Middle frontal gyrus (tissue), 1 donor: ENCODE measurements around the gene MMP21.

Experiments
- DNase-seq: peaks from one replicate; pipeline ENCODE4 v3.0.0-alpha.2; 2015; ENCODE audit warnings: low spot score; ENCODE audit errors: extremely low spot score

The MMP21 gene

DNA sequence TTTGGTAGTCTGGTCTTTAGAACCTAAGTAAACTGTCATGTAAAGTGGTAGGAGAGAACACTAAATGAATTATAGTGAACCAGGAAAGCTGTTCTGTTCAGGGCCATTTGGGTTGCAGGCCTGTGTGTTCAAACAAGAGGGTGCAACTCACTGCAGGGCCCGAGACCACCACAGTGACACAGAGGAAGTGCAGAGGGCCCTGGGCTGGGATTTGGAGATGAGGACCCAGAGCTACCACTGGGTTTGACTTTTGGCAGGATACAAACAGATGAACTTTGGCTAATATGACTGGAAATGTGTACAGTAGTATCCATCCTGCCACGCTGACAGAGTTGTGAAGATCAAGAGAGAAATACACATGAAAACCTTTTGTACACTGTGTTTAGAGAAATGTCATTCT, 9.8 kb downstream of the MMP21 start:
- no peak for DNase-seq

DNA sequence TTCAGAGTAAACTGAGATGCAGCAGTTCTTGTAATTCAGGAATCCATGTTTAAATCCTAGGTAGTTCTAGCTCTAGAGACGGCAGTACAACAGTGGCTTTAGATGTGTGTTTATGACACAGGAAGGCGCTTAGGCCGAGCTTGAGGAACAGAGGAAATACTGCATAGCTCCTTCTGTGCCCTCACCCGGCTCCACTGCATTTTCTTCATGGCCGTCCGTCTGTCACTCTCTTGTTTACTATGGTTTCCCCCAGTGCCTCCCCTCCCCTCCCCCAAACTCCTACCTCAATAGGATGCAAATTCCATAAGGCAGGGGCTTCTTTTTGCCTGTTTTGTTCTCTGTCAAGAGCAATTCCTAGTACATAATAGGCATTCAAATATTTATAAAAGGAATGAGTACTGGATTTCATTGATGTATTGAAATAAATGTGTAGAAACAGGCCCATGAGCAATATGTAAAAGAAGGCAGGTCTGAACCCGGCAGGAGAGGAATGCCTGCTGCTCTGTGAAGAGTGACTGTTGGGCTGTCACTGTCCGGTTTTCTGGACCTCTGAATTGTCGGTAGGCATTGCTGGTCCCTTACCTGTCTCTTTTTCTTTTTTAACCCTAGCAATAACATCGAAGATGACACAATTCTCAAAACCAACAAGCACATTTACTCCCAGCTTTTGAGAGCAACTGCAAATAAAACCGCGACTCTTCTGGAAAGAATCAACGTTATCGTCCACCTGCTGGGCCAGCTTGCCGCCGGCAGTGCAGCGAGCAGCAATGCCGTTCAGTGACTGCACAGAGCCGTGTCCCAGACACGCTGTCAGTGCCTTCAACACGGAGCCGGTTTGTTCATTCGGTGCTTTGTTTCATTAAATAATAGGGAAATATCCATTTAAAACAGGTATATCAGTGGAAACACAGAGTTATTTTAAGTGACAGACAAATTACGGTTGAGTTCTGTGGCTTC, 12.7 kb downstream of the MMP21 start:
- no peak for DNase-seq

DNA sequence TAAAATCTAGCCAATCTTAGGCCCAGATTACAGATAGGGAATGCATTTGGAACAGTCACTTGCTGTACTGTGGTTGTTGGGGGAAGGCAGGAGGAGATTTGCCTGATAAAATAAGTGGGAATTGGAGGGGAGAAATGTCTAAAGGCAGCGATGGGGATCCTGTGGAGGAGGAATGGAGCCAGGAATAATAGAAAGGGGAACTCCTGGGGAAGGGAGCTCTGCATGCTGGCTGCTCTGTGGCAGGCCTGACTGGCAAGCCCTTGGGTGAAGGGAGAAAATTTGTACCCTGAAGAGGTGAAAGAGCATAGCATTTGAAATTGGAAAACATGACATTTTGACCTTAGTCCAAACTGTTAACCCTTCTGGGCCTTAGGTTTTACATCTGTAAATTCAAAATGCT, 13.7 kb downstream of the MMP21 start:
- no peak for DNase-seq

DNA sequence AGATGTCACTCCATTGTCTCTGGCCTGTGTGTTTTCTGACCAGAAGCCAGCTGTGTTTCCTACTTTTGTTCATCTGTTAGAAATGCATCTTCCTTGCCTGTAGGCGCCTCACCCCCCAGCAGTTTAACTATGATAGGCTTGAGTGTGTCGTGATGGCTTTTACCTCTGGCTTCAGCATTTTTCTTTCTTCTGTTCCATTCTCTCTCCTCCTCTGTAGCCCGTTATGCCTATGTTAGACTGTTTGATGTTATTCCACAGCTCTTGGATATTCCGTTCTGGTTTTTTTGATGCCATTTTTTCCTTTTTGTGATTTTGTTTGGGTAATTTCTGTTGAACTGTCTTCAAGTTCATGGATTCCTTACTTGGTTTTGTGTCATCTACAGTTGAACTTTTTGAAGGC, 17.9 kb downstream of the MMP21 start:
- no peak for DNase-seq

DNA sequence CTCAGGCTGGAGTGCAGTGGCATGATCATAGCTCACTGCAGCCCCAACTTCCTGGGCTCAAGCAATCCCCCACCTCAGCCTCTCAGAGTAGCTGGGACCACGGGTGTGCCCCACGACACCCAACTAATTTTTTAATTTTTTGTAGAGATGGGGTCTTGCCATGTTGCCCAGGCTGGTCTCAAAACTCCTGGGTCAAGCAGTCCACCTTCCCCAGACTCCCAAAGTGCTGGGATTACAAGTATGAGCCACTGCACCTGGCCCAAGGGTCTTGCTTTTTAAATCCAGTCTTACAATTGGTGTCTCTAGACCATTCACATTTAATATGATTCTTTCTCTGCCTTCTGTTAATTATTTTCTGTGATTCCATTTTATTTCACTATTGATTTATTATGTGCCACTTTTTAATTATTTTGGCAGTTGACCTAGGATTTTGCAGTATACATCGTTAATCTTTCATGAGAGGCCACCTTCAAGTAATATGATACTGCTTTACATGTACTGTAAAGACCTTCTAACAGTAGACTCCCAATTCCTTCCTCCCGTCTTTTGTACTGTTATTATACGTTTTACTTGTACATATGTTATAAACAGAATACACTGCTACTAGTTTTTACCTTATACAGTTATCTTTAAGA, 18.7 kb downstream of the MMP21 start:
- no peak for DNase-seq

DNA sequence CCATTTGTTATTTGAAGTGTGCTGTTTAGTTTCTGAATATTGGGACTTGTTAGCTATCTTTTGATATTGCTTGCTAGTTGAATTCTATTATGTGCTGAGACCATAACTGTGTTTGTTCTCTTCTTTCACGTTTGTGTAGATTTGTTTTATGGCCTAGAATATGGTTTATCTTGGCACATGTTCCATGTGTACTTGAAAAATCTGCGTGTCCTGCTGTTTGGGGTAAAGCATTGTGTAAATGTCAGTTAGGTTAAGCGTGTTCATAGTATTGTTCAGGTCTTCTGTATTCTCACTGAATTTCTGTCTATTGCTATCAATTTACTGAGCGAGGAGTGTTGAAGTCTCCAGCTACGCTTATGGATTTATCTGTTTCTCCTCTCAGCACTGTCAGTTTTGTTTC, 19.4 kb downstream of the MMP21 start:
- DNase-seq, result no peak

DNA sequence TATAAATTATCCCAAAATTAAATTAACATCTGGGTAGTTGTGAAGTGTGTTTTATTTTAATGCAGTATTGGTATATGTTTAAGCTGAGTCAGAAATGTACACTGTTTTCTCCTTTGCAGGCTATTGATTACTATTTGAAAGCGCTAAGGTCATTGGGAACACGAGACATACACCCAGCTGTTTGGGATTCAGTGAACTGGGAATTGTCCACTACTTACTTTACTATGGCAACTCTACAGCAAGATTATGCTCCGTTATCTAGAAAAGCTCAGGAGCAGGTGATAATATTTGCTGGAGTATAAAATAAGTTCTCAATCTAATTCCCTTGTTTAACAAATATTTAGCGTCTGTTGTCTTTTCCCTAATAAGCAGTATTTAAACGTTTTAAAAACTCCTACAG, 28.2 kb downstream of the MMP21 start:
- no peak for DNase-seq

DNA sequence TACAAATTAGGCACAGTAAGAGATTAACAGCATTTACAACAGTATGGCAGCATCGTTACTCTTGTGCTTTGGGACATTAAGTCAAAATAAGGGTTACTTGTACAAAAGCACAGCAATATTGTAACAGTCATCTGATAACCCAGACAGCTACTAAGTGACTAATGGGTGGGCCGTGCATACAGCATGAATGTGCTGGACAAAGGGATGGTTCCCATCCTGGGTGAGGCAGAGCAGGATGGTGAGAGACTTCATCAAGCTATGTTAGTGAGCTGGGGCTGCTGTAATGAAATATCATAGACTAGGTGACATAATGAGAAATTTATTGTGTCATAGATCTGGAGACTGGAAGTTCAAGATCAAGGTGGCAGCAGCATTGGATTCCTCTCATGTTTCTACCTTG, 30.7 kb downstream of the MMP21 start:
- no peak for DNase-seq

DNA sequence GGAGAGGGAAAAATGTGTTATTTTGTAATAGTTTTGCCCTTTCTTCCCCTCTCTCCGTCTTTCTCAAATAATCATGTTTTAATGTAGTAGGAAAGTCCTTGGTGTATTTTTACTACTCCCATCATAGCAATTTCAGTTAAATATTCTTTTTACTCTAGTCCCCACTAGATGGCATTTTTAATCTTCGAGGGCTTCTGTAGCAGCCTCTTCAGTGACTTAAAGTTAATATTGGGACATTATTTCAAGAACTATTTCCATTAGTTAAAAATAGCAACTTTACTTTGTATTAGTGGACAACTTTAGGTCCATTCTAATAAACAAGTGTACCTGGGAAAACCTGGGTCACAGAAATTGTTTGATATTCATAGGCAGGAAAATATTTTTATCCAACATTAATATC, 33.2 kb downstream of the MMP21 start:
- no peak for DNase-seq

DNA sequence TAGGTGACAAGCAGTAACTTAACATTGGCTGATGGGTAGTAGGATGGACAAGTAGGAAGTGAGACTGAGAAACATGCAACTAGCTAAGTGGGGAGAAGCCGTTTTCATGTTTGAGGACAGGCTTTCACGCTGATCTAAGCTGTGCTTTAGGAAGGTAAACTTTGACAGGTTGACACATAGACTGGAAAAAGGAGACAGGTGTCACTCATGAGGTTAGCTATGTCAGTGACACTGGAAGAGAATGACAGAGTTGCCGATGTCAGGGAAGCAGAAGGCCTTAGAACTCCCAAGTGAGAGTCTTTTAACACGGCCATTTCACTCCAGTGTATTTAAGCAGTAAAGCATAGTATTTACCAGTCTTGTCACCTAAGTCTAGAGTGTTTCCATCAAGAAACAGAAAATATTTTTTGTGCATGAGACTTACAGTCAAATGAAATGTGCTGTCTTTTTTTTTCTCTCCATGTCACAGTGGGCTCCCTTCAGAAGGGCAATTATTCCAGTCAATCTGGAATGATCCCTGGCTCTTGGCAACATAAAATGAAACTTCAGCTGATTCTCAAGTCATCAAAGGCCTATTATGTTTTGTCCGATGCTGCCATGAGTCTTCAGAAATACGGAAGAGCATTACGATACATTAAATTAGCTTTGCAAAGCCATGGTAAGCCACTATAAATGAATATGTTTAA, 35.5 kb downstream of the MMP21 start:
- DNase-seq, result no peak

DNA sequence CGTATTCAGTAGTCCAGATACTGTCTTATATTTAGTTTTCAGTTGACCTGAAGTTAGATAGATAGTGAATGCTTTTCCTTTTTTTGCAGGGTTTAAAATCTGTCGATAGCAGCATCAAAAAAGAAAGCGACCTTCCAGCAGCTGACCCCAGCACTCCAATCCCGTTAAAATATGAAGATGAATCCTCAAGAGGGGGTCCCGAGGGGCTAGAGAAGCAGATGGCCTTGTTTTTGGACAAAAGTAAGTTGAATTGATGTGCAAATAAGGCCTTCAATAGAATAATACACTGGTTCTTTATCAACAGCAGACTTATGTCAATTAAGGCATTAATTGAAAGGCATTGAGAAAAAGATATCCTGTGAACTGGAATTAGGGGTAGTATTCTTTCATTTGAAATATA, 37.4 kb downstream of the MMP21 start:
- DNase-seq, result no peak

DNA sequence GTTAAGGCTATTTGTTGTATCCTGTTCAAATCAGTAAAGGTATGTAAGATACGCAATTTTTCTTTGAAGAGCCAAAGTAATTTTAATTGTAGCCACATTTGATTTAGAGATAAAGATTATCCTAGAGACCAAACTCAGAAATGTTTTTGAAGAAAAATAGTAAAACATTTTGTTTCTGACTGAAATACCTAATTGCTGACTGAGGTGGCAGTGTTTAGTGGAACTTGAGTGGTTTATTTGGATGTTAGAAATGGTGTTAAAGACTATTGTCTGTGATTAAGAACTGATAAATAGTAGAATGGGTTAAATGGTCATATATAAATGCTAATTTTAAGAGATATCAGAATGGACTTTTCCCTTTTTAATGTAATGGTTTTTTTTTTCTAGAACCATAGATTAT, 40.8 kb downstream of the MMP21 start:
- no peak for DNase-seq

DNA sequence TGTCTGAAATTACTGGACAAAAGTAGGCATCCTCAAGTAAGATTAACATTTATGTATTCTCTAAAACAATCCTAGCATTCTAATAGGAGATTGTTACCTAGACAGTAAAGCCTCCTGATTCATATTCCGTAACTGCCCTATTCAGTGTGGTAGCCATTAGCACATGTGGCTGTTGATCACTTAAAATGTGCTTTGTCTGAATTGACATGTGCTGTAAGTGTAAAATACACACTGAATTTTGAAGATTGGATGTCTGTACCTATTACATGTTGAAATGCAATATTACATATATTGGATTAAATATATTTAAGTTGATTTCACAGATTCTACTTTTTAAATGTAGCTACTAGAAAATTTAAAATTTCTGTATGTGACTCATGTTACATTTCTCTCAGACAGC, 41.5 kb downstream of the MMP21 start:
- no peak for DNase-seq

DNA sequence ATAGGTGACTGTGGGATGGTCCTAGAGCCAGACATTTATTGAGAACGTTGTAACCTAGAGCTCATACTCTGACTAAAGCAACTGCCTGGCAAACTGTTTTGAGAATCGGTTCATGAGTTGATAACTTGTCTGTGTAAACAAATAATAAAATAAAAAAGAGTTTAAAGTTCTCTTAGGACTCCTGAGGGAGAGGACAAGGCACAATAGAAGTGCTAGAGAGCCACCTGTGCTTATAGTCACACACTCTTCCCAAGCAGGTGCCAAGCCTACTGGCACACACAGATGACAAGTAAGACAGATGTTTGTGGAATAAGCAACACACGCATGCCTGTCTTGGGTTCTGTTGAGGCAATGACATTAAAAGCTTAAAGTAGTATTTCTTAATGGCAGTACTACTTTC, 48.2 kb downstream of the MMP21 start:
- no peak for DNase-seq

DNA sequence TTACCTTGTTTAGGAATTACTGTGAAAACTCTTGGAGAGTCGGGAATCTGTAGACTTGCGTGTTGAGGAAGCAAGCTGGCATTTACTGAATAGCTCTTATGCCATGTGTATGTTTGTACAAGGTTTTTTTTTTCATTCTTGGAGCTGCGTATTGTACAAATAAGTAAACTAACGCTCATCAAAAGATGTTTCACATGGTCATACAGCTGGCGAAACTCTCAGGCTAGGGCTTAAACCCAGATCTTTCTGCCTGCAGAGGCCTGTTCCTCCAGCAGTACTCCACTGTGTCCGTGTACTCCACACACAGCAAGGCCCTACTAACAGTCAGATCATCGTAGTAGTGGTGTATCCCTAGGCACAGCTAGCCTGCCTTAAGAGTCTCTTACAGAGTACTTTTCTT, 48.7 kb downstream of the MMP21 start:
- DNase-seq, result no peak

DNA sequence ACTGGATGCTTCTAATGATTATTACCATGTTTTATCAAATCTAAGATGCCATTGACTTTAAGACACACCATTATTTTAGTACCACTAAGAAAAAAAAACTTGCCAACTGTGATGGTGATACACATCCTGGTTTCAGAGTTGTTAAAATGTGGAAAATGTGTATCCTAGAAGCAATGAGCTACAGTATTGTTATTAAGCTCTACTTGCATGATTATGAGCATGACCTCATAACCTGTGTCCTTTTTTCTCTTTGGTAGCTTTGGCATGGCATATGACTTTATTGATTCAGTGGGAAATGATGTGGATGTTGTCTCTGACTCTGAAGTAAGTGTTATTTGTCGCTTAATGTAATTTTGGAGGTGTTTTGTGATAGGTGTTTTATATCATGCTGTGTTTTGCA, 52.8 kb downstream of the MMP21 start:
- DNase-seq, result no peak

DNA sequence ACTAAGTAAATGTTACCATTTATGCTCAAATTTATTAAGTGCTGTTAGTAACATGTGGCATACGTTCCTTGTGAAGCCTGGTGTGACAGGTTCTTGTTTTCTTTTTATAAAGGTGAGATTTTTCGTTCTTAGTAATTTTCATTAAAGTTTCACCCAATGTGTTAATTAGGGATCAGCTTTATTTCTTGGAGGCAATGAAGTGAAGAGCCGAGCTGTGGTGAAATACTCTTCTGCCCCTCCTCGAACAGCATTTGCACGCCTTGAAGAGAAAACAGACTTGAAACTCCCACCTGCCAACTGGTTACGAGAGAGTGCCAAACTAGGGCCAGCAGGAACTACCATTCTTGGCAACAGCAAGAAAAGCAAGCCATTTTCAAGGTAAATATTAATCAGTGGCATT, 54.6 kb downstream of the MMP21 start:
- DNase-seq, result no peak

DNA sequence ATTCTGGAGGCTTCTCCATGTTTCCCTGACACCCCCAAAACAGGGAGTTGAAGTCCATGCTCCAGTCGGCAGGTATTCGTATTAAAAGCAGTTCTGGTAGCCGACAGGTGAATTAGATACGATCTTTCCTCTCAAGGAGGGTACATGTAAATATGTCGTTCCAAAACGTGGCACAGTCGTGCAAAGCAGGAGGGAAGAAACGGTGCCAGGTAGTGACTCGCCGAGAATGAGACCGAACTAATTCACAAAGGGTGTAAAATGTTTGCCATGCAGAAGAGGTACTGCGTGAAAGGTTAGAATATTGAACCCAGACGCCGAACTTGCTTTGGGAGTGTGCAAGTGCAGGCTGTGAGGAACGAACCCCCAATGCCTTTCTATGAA, 55.6 kb downstream of the MMP21 start:
- no peak for DNase-seq

DNA sequence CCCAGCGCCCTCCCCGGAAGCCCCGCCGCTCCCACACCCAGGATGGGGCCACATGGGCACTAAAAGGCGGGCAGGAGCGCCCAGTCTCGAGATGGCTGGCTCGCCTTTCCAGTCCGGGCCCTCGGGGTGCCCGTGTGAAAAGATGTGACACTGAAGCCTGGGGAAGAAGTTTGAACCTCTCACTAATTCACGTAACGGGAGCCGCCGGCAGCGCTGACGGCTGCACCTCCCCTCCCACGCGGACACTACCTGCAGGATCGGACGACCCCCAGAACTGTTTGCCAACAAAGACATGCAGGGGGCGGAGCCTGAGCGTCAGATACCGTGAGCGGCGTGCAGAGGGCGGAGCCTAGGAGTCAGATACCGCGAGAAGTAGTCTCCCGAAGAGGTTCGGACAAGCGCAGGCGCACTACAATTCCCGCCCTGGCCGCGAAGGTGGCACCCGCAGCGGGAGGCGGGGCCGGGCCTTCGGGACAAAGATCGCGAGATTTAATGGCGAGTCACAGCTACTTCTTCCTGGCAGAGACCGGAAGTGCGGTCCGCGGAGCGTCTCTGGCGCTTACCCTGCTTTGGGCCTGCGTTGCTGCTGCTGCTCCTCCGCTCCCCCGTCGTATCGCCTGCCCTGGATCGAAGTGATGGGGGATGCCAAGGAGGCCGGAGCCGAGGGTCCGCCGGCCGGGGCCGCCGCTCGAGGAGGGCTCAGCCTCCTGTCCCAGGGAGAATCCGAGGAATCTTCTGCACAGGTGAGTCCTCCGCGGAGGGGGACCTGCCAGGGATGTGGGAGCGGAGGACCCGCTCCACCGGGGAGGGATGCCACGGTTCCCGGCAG, 56.2 kb downstream of the MMP21 start, which contains the start of gene EDRF1:
EDRF1 (plus strand) TSS at position 537 of the 829 bp plus-strand sequence; CDS start at position 636, 99 bp downstream.
- peak; percentile 98 for DNase-seq
